HG03039 (cell line): ENCODE data around the gene AUNIP.

Experiments
- ATAC-seq: cut with Tn5 transposase; IDR thresholded peaks from one replicate; pipeline ENCODE4 v1.9.1; 2021; ENCODE audit warnings: mild to moderate bottlenecking, moderate library complexity; ENCODE audit not compliant: unreplicated experiment

AUNIP gene, protein sequence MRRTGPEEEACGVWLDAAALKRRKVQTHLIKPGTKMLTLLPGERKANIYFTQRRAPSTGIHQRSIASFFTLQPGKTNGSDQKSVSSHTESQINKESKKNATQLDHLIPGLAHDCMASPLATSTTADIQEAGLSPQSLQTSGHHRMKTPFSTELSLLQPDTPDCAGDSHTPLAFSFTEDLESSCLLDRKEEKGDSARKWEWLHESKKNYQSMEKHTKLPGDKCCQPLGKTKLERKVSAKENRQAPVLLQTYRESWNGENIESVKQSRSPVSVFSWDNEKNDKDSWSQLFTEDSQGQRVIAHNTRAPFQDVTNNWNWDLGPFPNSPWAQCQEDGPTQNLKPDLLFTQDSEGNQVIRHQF

GRCh38 chr1:25858906-25859789, at the start of gene AUNIP:
Gene AUNIP, minus strand, starts transcription at chr1:25859457. Its CDS starts 100 bp downstream, at chr1:25859357.
- peak; percentile 74 for ATAC-seq

- no peak for ATAC-seq
These were observed 49.8 kb upstream of the AUNIP start for GRCh38 chr1:25909040-25909439.

DNA sequence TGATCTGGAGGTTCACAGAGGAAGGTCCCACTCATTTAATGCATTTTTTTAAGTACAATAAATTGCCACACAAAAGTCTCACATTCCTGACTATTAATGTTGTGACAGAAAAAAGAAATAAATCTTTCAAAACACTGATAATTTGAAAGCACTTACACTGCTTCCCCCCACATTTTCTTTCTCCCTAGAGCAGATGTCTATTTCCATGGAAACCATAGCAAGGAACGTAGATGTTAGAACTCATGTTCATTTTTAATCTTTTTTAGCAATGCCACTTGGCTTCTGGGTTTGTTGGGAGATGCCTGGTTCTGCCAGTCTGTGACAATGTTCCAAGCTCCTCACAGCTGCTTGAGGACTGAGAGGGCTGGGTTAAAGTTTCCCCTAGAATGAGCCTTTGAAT, 48.9 kb upstream of the AUNIP start:
- no peak for ATAC-seq

DNA sequence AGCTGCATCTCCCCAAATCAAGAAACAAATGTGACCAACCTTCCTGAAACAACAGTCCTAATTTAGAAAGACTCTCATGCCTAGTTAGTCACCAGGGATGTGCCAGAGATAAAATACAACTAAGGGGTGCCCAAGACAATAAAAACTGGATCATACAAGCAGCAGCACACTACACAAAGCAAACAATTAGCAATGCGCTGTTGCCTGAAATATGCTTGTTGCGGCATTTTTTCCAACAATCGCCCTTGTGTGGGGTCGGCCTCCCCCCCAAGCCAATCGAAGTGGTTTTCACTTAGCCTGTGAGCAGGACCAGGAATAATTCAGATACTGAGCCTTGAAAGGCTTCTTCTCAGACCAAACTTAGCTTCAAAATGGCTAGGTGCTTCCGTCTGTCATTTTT, 48.3 kb upstream of the AUNIP start:
- no peak for ATAC-seq

- ATAC-seq, result no peak
These were observed 47.5 kb upstream of the AUNIP start for GRCh38 chr1:25906644-25907300.

- ATAC-seq, result peak; percentile 41
These were observed 46.7 kb upstream of the AUNIP start, which contains the start of gene STMN1 for GRCh38 chr1:25905680-25906643. Gene STMN1, minus strand, starts transcription at chr1:25906419. Its CDS starts 1,743 bp downstream, at chr1:25904676.

DNA sequence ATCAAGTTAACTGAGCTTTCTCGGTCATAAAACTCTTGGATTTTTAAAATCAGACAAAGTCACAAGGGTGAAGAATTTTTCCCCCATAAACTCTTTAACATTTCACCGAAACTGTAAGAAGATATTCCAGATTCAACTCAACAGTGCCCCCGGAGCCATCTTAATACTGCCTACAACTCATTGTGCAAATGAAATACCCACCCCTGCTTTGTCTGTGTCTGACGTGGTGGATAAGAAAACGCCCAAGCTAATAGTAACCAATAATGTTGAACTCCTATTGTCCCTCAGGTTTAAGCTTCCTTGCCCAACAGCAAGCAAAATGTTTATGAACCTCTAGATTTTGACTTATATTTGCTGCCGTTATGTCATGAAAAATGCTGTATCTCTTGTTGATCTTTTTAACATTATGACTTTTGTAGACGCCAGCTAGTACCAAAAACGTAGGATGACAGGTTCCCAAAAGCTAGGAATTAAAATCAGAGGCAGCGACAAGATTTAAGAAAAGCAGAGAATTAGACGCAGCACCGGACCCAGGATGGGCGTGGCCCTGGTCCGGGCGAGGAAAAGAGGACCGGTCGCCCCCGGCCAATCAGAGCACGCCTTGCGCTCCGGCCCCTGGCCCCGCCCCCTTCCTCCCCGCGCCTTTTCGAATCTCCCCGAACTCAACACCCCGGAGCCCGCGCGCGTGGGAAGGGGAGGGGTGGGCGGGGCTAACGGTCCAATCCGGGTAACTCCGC, 45.9 kb upstream of the AUNIP start:
- peak; percentile 63 for ATAC-seq

DNA sequence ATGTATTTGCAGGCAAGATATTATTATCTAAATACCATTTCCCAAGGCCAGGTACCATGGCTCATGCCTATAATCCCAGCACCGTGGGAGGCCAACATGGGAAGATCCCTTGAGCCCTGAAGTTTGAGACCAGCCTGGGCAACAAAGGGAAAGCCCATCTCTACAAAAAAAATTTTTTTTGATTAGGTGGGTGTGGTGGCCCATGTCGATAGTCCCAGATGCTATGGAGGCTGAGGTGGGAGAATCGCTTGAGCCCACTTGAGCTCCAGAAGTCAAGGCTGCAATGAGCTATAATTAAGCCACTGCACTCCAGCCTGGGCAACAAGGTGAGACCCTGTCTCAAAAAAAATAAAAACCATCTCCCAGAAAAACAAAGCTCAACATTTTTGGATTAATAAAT, 44.7 kb upstream of the AUNIP start:
- no peak for ATAC-seq

- ATAC-seq, result no peak
These were observed 43.2 kb upstream of the AUNIP start for GRCh38 chr1:25902462-25902861.

- no peak for ATAC-seq
These were observed 41.0 kb upstream of the AUNIP start for GRCh38 chr1:25900219-25900618.

- ATAC-seq, result no peak
These were observed 40.5 kb upstream of the AUNIP start for GRCh38 chr1:25899792-25900191.

DNA sequence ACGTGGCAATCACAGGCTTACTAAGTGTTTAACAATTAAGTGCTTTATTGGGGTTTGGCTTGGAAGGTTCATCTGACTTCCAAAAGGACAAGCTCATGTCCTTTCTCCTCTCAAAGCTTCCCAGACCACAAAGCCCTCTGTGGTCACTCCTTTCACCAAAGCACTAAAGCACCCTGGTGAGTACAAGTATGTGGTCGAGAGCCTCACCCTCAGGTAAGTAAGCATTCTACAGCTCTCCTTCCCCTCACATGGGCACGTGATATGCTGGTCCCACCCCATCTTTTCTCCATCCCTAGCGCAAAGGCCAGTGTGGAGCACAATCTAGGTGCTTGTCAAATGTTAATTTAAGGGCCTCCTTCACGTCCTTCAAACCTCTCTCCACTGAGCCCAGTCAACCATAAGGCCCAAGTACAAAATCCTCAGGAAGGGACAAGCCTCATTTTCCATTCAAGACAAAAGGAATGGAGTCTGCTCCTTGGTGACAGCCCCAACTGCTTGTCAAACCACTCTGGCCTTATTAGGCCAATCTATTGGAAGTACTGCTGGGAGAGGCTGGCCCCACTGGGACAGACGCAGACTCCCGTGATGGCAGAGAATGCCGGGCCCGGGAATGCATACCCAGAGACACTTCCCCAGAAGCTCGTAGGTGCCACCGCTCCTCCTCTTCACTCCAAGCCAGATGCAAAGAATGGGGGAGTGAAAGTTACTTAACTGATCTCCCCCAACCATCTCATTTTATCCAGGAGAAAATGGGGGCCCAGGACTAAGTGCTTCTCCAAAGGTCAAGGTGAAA, 39.2 kb upstream of the AUNIP start:
- no peak for ATAC-seq

- no peak for ATAC-seq
These were observed 38.5 kb upstream of the AUNIP start for GRCh38 chr1:25897754-25898153.

- no peak for ATAC-seq
These were observed 37.0 kb upstream of the AUNIP start for GRCh38 chr1:25896266-25896665.

DNA sequence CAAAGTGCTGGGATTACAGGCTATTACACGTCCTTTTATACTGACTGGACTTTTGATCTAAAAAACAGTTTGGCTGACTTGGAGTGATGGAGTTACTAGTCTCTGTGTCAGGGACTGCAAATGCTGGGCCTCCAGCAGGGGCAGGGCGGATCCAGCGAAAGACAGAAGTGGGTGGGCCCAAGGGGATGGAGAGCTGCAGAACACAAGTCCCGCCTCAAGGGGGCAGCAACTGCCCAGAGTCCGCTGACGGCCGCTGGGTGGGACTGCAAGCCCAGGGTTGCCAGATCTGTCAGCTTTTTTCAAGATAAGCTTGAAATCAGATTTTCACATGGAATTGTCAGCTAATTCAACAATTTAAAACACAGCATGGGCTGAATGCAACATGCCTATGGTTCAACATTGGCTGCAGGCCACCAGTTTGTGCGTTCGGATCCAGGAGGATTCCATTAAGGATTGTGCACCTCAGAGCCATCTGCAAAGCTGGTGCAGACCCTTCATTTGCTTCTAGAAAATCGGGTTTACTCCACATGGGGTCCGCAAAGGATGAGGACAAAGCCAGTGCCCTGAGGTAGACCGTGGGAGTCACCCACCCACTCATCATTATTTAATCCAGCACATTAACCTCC, 36.2 kb upstream of the AUNIP start:
- ATAC-seq, result peak; percentile 69

DNA sequence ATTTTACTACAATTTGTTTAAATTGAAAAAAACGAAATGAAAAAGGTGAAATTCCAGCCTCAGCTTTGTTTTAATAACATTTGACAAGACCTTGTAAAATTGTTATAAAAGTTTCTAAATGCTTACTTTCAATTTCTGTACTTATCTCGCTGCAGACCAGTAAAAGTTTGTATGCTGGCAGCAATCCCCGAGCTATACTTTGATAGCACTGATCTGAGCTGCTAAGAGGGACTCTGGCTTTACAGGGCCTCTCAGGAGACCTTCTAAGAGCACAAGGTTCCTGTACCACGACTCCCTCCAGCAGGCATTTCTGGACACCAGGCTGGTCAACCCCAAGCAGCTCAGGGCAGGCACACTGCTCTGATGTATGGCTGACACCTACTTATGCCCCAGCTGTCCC, 33.9 kb upstream of the AUNIP start:
- ATAC-seq, result no peak

GRCh38 chr1:25891606-25892005, 32.3 kb upstream of the AUNIP start:
- no peak for ATAC-seq
